Subcutaneous abdominal adipose tissue (tissue), 5 donors: ENCODE measurements around the gene FAM72A.
"Not testable (repeated sequence)": the region's sequence is repeated elsewhere in the genome, so short reads cannot be mapped to it uniquely, and the experiment has no call there.

ENCODE experiments used
- H3K27ac ChIP-seq: one replicate; pipeline ENCODE4 v1.7.0; 2013; ENCODE audit warnings: low read depth, mild to moderate bottlenecking, inconsistent platforms, low read length, moderate library complexity
- H3K27me3 ChIP-seq, 5 donors: one replicate each; pipeline ENCODE4 v1.7.0; 2013; ENCODE audit warnings: low read length in 5 of 5, inconsistent platforms in 1 of 5; ENCODE audit not compliant: control insufficient read depth in 5 of 5, insufficient read depth in 4 of 5
- H3K36me3 ChIP-seq, 5 donors: one replicate each; pipeline ENCODE4 v1.7.0; 2013; ENCODE audit warnings: low read length in 5 of 5; ENCODE audit not compliant: control insufficient read depth in 5 of 5, insufficient read depth in 5 of 5
- H3K4me1 ChIP-seq, 5 donors: one replicate each; pipeline ENCODE4 v1.7.0; 2013; ENCODE audit warnings: low read length in 5 of 5, mild to moderate bottlenecking in 3 of 5, moderate library complexity in 1 of 5; ENCODE audit not compliant: control insufficient read depth in 5 of 5, insufficient read depth in 5 of 5
- H3K4me3 ChIP-seq, 5 donors: one replicate each; pipeline ENCODE4 v1.7.0; 2013; ENCODE audit warnings: low read length in 5 of 5, low read depth in 1 of 5
- H3K9ac ChIP-seq, 5 donors: one replicate each; pipeline ENCODE4 v1.7.0; 2013; ENCODE audit warnings: low read length in 5 of 5, mild to moderate bottlenecking in 4 of 5, moderate library complexity in 3 of 5
- H3K9me3 ChIP-seq, 5 donors: one replicate each; pipeline ENCODE4 v1.7.0; 2013; ENCODE audit warnings: low read length in 5 of 5; ENCODE audit not compliant: control insufficient read depth in 5 of 5
- donor health status: healthy.
- donor health status: healthy.
- donor health status: healthy.
- donor health status: healthy.
- donor health status: healthy.

FAM72A gene

DNA sequence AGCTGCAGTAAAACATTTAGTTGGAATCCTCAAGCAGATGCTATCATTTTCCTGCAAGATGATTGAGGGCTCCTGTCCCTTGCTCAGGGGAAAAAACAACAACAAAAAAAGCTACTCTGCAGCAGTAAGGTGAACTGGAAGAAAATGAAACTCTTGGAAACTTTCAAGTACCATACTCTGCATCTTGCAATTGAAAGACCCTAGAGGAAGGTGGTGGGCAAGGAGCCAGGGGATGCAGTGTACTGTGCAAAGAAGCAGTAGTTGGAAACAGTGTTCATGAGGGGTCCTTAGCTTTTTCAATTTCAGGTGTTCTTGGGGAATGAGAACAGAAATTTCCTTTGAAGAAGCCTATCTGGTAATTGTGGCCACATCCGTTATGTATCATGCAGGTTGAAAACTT, 8.2 kb upstream of the FAM72A start:
- H3K4me1 ChIP-seq, H3K4me3 ChIP-seq, H3K9me3 ChIP-seq, H3K27me3 ChIP-seq, H3K36me3 ChIP-seq, H3K27ac ChIP-seq, H3K9ac ChIP-seq: not testable (repeated sequence)

DNA sequence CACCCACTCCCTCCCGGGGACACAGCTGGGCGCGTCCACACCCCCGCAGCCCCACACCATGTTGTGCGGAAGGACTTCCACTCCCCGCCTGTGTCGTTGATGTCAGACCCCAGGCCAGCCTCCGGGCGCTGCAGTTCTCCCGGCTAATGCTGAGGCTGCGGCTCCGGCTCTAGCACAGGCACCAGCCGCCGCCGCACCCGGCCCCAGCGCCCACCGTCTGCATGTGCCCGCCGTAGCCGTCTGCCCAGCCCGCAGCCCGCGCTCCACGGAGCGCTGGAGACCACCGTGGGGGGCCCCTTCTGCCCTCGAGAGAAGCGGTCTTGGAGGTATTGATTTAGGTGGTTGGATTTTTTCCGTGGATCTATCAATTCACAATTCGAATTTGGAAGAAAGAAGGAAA, 2.9 kb upstream of the FAM72A start:
- not testable (repeated sequence) for H3K27me3 ChIP-seq, H3K36me3 ChIP-seq, H3K9me3 ChIP-seq, H3K9ac ChIP-seq, H3K4me1 ChIP-seq, H3K27ac ChIP-seq
- H3K4me3 ChIP-seq: peak overlapping the region in 3 of 5 donors; percentile 22 to 40 (median 27)

DNA sequence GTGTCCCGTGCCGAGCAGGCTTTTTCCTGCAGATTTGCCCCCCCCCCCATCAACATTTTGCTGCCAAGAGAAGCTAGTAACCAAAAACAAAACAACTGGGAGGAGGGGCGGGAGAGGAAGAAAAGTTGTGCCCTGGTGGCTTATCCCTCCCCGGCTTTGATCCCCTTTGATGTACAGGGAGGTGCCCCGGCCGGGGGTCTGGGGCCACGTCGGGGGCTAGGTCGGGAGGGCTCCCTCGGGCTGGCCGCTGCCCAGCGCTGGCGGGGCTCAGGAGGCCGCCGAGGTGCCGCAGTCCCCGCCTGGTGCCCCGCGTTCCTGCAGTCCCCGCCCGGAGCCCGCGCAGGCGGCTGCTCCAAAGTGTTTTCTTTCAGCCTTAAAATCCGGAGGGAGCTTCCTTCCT, 2.2 kb upstream of the FAM72A start:
- not testable (repeated sequence) for H3K4me1 ChIP-seq, H3K9me3 ChIP-seq, H3K36me3 ChIP-seq, H3K27ac ChIP-seq, H3K9ac ChIP-seq, H3K27me3 ChIP-seq
- H3K4me3 ChIP-seq: peak overlapping the region in 4 of 5 donors; percentile 36 to 57 (median 42)

DNA sequence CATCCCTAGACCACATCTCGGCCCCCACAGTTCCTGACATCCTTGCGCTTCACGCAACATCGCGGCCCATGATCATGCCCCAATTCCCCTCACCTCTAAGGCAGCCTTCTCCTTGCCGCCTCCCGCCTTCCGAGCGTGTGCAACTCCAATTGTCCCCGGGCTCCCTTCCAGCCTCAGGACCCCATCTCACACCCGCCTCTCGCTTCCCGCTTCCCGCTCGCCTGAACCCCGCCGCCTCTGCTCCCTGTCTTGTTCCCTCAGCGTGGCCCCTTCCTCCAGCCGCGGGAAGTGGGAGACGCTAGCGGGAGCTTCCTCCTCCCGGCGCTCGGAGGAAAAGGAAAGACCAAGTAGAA, 1.5 kb upstream of the FAM72A start:
- not testable (repeated sequence) for H3K9ac ChIP-seq, H3K27me3 ChIP-seq, H3K4me1 ChIP-seq, H3K9me3 ChIP-seq, H3K36me3 ChIP-seq, H3K27ac ChIP-seq
- peak overlapping the region in 3 of 5 donors; percentile 35 to 51 (median 45) for H3K4me3 ChIP-seq

DNA sequence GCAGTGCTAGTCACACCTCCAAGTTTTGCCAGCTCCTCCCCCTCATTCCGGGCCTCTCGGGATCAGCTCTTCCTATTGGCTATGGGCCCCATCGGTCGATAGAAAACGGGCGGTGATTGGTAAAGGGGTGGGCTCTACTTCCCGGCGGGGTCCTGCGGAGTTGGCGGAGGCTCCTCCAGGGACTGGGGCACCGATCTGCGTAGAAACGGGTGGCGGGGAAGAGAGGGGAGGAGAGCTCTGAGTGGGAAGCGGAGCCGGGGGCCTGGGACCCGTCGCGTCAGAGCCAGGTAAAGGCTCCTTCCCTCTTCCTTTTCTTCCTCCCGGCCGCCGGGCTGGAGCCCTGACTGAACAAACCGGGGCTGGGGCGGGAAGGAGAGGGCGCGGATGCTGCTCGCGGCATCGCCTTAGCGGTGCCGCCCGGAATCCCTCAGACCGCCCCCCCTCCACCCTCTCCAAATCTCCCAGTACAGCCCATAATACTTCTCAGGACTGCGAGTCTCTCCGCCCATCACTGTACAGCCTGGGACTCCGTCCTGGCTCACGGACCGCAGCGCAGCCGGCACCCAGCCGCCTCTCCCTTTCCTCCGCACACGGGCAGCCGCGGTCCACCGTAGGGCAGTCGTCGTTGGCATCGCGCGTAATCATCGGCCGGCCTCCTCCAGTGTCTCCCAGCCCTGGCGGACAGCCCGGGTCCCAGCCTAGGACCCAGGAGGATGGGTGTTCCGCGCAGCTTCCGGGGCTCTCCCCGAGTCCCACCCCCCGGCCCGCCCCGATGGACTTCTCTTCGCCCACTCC, 922 bp upstream of the FAM72A start, which contains the start of gene SRGAP2:
SRGAP2 (plus strand) TSS at position 178 of the 795 bp plus-strand sequence. CDS start 2,430 bp downstream, outside the sequence.
- not testable (repeated sequence) for H3K9ac ChIP-seq, H3K4me1 ChIP-seq, H3K36me3 ChIP-seq, H3K27ac ChIP-seq, H3K9me3 ChIP-seq, H3K27me3 ChIP-seq
- peak within 1 kb of the TSS; percentile 35 to 59 (median 48) for H3K4me3 ChIP-seq

DNA sequence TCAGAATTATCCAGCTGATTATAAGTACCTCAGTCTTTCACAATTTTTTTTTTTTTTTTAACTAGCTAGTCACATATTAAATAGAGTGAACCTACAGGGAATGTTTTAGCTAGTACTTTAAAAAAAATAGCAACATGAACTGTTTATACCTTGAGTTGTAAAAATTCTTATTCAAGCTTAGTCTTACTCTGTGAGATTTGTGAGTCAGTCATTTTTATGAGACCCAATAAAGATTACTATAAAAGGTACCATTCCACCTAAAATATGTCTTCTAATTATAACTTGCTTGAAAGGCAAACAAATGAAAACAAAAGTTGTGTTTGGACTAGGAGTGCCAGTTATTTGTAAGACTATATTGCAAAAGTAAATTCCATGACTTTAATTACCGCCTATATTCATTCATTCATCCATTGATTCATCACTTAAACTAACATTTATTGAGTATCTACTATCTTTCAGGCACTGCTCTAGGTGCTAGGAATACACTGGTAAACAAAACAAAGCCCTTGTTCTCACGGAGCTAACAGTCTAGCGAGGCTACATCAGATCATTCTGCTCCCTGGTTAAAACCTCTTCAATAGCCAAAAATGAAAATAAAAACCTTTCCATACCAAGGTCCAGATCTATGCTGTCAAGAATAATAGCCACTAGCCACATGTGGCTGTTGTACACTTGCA, 5.8 kb downstream of the FAM72A start:
- not testable (repeated sequence) for H3K27ac ChIP-seq, H3K4me3 ChIP-seq, H3K4me1 ChIP-seq, H3K9ac ChIP-seq, H3K9me3 ChIP-seq, H3K36me3 ChIP-seq, H3K27me3 ChIP-seq

DNA sequence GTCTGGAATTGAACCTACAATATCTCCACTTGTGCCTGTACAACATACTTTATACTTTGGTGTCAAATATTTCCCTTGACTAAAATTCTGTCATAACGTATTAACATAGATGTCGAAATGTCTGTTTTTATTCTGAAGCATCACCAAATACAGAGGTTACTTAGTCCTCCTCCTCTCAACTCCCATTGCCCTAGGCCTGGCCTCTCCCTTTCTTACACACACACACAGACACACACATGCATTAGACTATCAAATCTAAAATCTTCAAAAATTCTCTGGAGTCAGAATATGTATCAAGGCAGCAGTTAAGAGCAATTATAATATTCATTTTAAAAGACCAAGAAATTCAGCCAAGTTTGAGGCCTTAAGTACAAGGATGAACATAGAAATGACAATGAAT, 7.5 kb downstream of the FAM72A start:
- H3K27ac ChIP-seq, H3K36me3 ChIP-seq, H3K4me3 ChIP-seq, H3K4me1 ChIP-seq, H3K9ac ChIP-seq, H3K9me3 ChIP-seq, H3K27me3 ChIP-seq: not testable (repeated sequence)

DNA sequence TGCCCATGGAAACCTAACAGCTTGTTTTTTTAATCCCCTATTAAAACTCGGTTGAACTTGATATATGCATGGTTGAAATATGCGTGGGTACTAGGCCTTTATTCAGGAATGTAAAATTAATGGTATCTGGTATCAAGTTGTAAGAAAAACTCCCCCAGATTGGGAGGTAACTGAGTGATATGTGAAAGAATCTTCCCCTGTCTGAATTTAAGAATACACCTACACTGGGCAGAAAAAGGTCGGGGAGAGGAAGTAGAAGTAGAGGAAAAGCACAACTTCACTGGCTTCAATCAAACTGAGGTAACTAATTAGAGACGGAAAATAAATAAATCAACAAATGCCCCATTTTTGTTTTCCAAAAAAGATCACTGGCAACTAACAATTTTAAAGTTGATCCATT, 15.8 kb downstream of the FAM72A start:
- H3K27me3 ChIP-seq, H3K9ac ChIP-seq, H3K4me3 ChIP-seq, H3K4me1 ChIP-seq, H3K27ac ChIP-seq, H3K9me3 ChIP-seq, H3K36me3 ChIP-seq: not testable (repeated sequence)

DNA sequence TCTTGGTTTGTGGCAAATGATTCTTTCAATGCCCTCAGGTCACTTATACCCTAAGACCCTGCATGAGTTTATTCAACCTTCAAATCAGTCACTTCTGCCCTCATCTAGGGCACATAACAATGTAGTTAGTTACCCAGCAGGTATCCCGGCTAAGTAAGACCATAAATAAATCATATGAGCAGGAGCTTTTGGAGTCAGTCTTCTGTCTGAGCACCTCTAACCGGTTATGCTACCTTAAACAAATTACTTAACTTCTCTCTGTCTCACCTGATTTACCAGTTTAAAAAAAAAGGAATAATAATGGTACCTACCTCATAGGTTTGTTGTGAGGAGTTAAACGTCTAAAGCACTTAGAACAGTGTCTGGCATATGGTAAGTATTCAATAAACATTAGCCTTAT, 16.9 kb downstream of the FAM72A start:
- H3K27ac ChIP-seq, H3K36me3 ChIP-seq, H3K27me3 ChIP-seq, H3K9me3 ChIP-seq, H3K9ac ChIP-seq, H3K4me3 ChIP-seq, H3K4me1 ChIP-seq: not testable (repeated sequence)

DNA sequence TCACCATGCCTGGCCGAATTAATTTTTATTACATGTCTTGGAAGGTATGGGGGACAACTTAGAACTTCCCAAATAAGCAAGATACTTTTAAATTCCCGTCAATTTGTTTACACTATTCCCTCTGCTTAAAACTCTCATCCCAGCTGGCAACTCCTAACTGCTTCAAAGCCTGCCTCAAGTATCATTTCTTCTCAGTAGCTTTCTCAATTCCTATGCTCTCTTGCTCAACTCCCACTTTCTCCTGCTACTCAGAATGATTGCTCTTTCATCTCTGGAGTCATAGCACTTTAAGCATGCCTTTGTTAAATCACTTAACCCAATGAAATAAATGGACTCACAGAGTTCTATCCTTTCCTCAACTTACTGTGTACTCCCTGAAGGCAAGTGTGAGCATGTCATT, 18.9 kb downstream of the FAM72A start:
- H3K4me3 ChIP-seq, H3K4me1 ChIP-seq, H3K9ac ChIP-seq, H3K36me3 ChIP-seq, H3K27me3 ChIP-seq, H3K27ac ChIP-seq, H3K9me3 ChIP-seq: not testable (repeated sequence)
